K562 (cell line): ENCODE data around the gene BCAR3. TPM values are rescaled to one million over a fixed set of nuclear protein-coding genes. Genes with fewer than 3 reads are reported as not detected.

ENCODE experiments used
- ATAC-seq: fragments of 200-7000 bp; cut with Tn5 transposase; 3 replicates; pipeline ENCODE4 v1.9.1; 2020; ENCODE audit warnings: moderate library complexity
- BruUV-seq: library from RNA; stranded (reverse); fragments of 400-500 nt; replicated peaks from 2 replicates; lab custom pipeline; 2021; lab: Mats Ljungman, UMichigan
- CTCF ChIA-PET: fragments of 300-600 bp; formaldehyde crosslinking; extraction: SDS; loops from one replicate; lab custom pipeline; 2021; ENCODE audit warnings: low intra/inter-chr PET ratio; lab: Yijun Ruan, JAX
- POLR2A ChIA-PET: fragments of 300-600, 350-650 bp; sonication (Branson Sonifier 250); formaldehyde crosslinking; extraction: SDS; loops from one replicate; lab custom pipeline; 2021; ENCODE audit warnings: antibody characterized with exemption, inconsistent platforms; lab: Yijun Ruan, JAX
- DNase-seq, 4 experiments: peaks; one replicate each; pipeline versions ENCODE4 v3.0.0 to v3.0.0-alpha.2; 2011 to 2018; ENCODE audit warnings: low spot score in 3 of 4, mixed read lengths in 3 of 4; ENCODE audit errors: extremely low read depth in 1 of 4
- FAIRE-seq: peaks from 2 replicates; lab custom pipeline; 2011; peaks lifted over from hg19 to GRCh38; lab: Jason Lieb, UNC
- H2AFZ ChIP-seq: 2 replicates; pipeline ENCODE4 v1.6.0; 2011; ENCODE audit warnings: low read depth, low read length, control low read depth, inconsistent platforms
- H3K27ac ChIP-seq: fragments of 200-600 bp; 3 replicates; pipeline ENCODE4 v1.8.0; 2011; ENCODE audit warnings: low read depth, mild to moderate bottlenecking, control low read depth, inconsistent platforms, low read length, moderate library complexity, mixed read lengths; ENCODE audit errors: extremely low read depth
- H3K27me3 ChIP-seq, 2 experiments: fragments of 300-600 bp in 1 of 2; 2 replicates in 1 of 2; 3 replicates in 1 of 2; pipeline versions ENCODE4 v1.6.0 to v1.8.0; 2011; ENCODE audit warnings: inconsistent platforms in 2 of 2, low read length in 2 of 2, mild to moderate bottlenecking in 1 of 2, mixed read lengths in 1 of 2, moderate library complexity in 1 of 2; ENCODE audit not compliant: control insufficient read depth in 2 of 2, insufficient read depth in 2 of 2
- H3K36me3 ChIP-seq: fragments of 300-600 bp; 3 replicates; pipeline ENCODE4 v1.8.0; 2011; ENCODE audit warnings: mild to moderate bottlenecking, low read length, inconsistent platforms; ENCODE audit not compliant: control insufficient read depth, insufficient read depth
- H3K4me1 ChIP-seq, 2 experiments: fragments of 200-600 bp in 1 of 2; replicated peaks in 1 of 2; 2 replicates in 1 of 2; 3 replicates in 1 of 2; pipeline versions ENCODE4 v1.5.1 to v1.8.0; 2011; ENCODE audit warnings: inconsistent platforms in 2 of 2, low read length in 2 of 2, mild to moderate bottlenecking in 1 of 2, mixed read lengths in 1 of 2, moderate library complexity in 1 of 2; ENCODE audit not compliant: control insufficient read depth in 2 of 2, insufficient read depth in 2 of 2
- H3K4me2 ChIP-seq: 2 replicates; pipeline ENCODE4 v1.6.1; 2011; ENCODE audit warnings: low read length, control low read depth, inconsistent platforms, mixed read lengths; ENCODE audit not compliant: insufficient read depth
- H3K4me3 ChIP-seq: fragments of 200-600 bp; sonication (generic), shearing (Covaris generic); 2 replicates; pipeline ENCODE4 v1.5.1; 2016; ENCODE audit warnings: control low read depth, inconsistent platforms
- H3K79me2 ChIP-seq: fragments of 200-600 bp; 3 replicates; pipeline ENCODE4 v1.8.0; 2011; ENCODE audit warnings: low read length, inconsistent platforms; ENCODE audit not compliant: control insufficient read depth, insufficient read depth
- H3K9ac ChIP-seq, 2 experiments: 2 replicates each; pipeline versions ENCODE4 v1.6.0 to v1.6.1; 2011; ENCODE audit warnings: low read depth in 2 of 2, low read length in 2 of 2, control low read depth in 1 of 2, inconsistent platforms in 1 of 2, mild to moderate bottlenecking in 1 of 2, mixed read lengths in 1 of 2; ENCODE audit not compliant: insufficient read depth in 1 of 2
- H3K9me1 ChIP-seq: one replicate; pipeline ENCODE4 v1.6.0; 2011; ENCODE audit warnings: inconsistent platforms, mild to moderate bottlenecking, low read length, moderate library complexity; ENCODE audit not compliant: control insufficient read depth, insufficient read depth
- H3K9me3 ChIP-seq: replicated peaks from 2 replicates; pipeline ENCODE4 v1.5.1; 2011; ENCODE audit warnings: low read depth, low read length, inconsistent platforms; ENCODE audit not compliant: control insufficient read depth, insufficient read depth
- H4K20me1 ChIP-seq: replicated peaks from 2 replicates; pipeline ENCODE4 v1.6.1; 2011; ENCODE audit warnings: low read length, inconsistent platforms, mixed read lengths; ENCODE audit not compliant: control insufficient read depth, insufficient read depth
- ATF6 ChIP-seq: sonication (generic); formaldehyde crosslinking; IDR thresholded peaks from 2 replicates; pipeline ENCODE4 v1.4.0; 2020; ENCODE audit warnings: mild to moderate bottlenecking, missing genetic modification reagents
- CBFA2T2 ChIP-seq: fragments of 450-650 bp; conservative IDR thresholded peaks from 2 replicates; pipeline ENCODE4 v1.6.1; 2017; ENCODE audit warnings: mild to moderate bottlenecking
- CREB1 ChIP-seq, 2 experiments: sonication (generic) in 1 of 2; formaldehyde crosslinking in 1 of 2; IDR thresholded peaks; 2 replicates each; pipeline versions ENCODE4 v1.6.1 to v1.8.0; 2012 to 2022; ENCODE audit warnings: inconsistent platforms in 1 of 2, mild to moderate bottlenecking in 1 of 2, missing genetic modification reagents in 1 of 2, moderate library complexity in 1 of 2
- PHTF2 ChIP-seq: fragments of 250-450 bp; sonication (Bioruptor Pico); IDR thresholded peaks from 2 replicates; pipeline ENCODE4 v1.5.0; 2021; ENCODE audit warnings: mild to moderate bottlenecking
- POU5F1 ChIP-seq: fragments of 150-350 bp; IDR thresholded peaks from 2 replicates; pipeline ENCODE4 v1.6.1; 2014; ENCODE audit warnings: borderline replicate concordance, low read length, low read depth, mild to moderate bottlenecking; ENCODE audit not compliant: partially characterized antibody
- SNAPC5 ChIP-seq: fragments of 250-450 bp; sonication (Bioruptor Pico); IDR thresholded peaks from 2 replicates; pipeline ENCODE4 v1.8.0; 2021; ENCODE audit warnings: moderate library complexity, mild to moderate bottlenecking, inconsistent platforms
- TRIM24 ChIP-seq, 2 experiments: fragments of 450-650 bp; IDR thresholded peaks; 2 replicates each; pipeline ENCODE4 v1.6.1; 2016
- ZNF12 ChIP-seq: sonication (generic); formaldehyde crosslinking; IDR thresholded peaks from 2 replicates; pipeline ENCODE4 v1.4.0; 2020; ENCODE audit warnings: mild to moderate bottlenecking, missing genetic modification reagents
- ZNF134 ChIP-seq: fragments of 250-450 bp; sonication (Bioruptor Pico); conservative IDR thresholded peaks from 2 replicates; pipeline ENCODE4 v1.4.0; 2020
- WGBS: fragments of 100-300 bp; shearing (Covaris generic); methylation state at CpG from one replicate; pipeline ENCODE4 v1.1.6; 2016; ENCODE audit warnings: low coverage, mixed read lengths; ENCODE audit not compliant: insufficient coverage; ENCODE audit errors: missing lambda C conversion rate; 5-methylcytosine and 5-hydroxymethylcytosine counted together
- in situ Hi-C: fragments of 300-500 bp; cut with MboI; formaldehyde crosslinking; loops from 4 replicates; pipeline ENCODE4 v1.15.0; 2018; ENCODE audit warnings: inconsistent platforms, mixed read lengths
- intact Hi-C: fragments of 100-400 bp; cut with micrococcal nuclease; formaldehyde crosslinking; loops from 2 replicates; pipeline ENCODE4 v1.14.2; 2022
- polyA plus RNA-seq, 8 experiments: library from polyadenylated mRNA; depleted of rRNA in 4 of 8; stranded (reverse) in 5 of 8; unstranded in 3 of 8; fragments of >200 nt; fragmentation: Nextera tagmentation in 2 of 8; fragmentation: Illumina TruSeq in 1 of 8; extraction: Ambion mirVana in 2 of 8; extraction: Trizol in 1 of 8; gene quantifications; 2 replicates each; pipeline versions ENCODE4 v1.2.1 to v1.2.3, GENCODE V29; 2011 to 2014; ENCODE audit warnings: inconsistent platforms in 1 of 8, missing spikeins in 1 of 8
- total RNA-seq, 7 experiments: library from RNA; depleted of rRNA in 6 of 7; stranded (reverse); fragments of >200 nt in 6 of 7; fragmentation: Illumina TruSeq in 2 of 7; extraction: Trizol in 2 of 7; gene quantifications; 2 replicates each; pipeline versions ENCODE4 v1.2.1 to v1.2.3, GENCODE V29; 2011 to 2021; ENCODE audit warnings: low replicate concordance in 1 of 7
- TF ChIP-seq, protein P1 (sequence below): fragments of 200-800 bp; sonication (Bioruptor generic); IDR thresholded peaks from 2 replicates; pipeline ENCODE4 v1.6.1; 2017; ENCODE audit warnings: missing genetic modification characterization, missing compliant biosample characterization

BCAR3 gene
- total and polyA plus RNA-seq, 9 of the 15 experiments (the other 6 are each of a cell fraction or from before 2014, with no cell fraction given): 1.8 to 6.3 (median 3.8) TPM

GRCh38 chr1:93635614-93636543, 45.8 kb downstream of the BCAR3 start:
- CTCF ChIA-PET: interaction anchor here (0.7 kb wide), 1 partner anchor 213 kb away, joined by 7 read pairs; no protein-coding TSS in a partner anchor
- peaks cover 5 to 17% of the 10 kb centered on the region in 2 experiments; a peak in 4 of 5 replicates for H3K27me3 ChIP-seq
- no peaks in the 10 kb centered on the region for H3K36me3 ChIP-seq
- no peak overlapping the region for H3K4me2 ChIP-seq
- H3K79me2 ChIP-seq: no peaks in the 10 kb centered on the region
- FAIRE-seq (no peak), DNase-seq (no peak), ATAC-seq (no peak)
- H4K20me1 ChIP-seq: no peaks in the 10 kb centered on the region
- in situ Hi-C loops: loop anchor here (10.0 kb wide), 1 partner anchor 99 kb away; no protein-coding TSS in a partner anchor
- no peak overlapping the region for H3K9ac ChIP-seq
- no TSS peak for BruUV-seq
- H3K4me1 ChIP-seq: no peaks in the 10 kb centered on the region
- no peak overlapping the region for H3K27ac ChIP-seq
- H3K9me1 ChIP-seq: no peaks in the 10 kb centered on the region
- no peak overlapping the region for H3K4me3 ChIP-seq
- 39% methylated on average over 13 of the region's 14 CpGs for WGBS
- H2AFZ ChIP-seq: no peak overlapping the region
- intact Hi-C loops: no loop called here
- H3K9me3 ChIP-seq: no peaks in the 10 kb centered on the region
- TF ChIP-seq PHTF2 (no peak), SNAPC5 (CRISPR knock-in tag) (no peak), CBFA2T2 (no peak), ZNF12 (CRISPR knock-in tag) (no peak), ATF6 (CRISPR knock-in tag) (no peak), TRIM24 (IDR thresholded peaks at IDR 0.05) (no peak), CREB1 (IDR thresholded peaks at IDR 0.05) (no peak), CREB1 (CRISPR knock-in tag; IDR thresholded peaks at IDR 0.05) (no peak), ZNF134 (CRISPR knock-in tag) (no peak), POU5F1 (no peak)
- TF ChIP-seq, protein P1, sequence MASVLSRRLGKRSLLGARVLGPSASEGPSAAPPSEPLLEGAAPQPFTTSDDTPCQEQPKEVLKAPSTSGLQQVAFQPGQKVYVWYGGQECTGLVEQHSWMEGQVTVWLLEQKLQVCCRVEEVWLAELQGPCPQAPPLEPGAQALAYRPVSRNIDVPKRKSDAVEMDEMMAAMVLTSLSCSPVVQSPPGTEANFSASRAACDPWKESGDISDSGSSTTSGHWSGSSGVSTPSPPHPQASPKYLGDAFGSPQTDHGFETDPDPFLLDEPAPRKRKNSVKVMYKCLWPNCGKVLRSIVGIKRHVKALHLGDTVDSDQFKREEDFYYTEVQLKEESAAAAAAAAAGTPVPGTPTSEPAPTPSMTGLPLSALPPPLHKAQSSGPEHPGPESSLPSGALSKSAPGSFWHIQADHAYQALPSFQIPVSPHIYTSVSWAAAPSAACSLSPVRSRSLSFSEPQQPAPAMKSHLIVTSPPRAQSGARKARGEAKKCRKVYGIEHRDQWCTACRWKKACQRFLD (CRISPR knock-in tag): no peak
- POLR2A ChIA-PET: no interaction called here
